HepG2 (cell line): ENCODE data around the gene CACNA2D3.

Experiments used
- SRSF4 ChIP-seq: fragments of 200-400 bp; formaldehyde crosslinking; IDR thresholded peaks from one replicate; pipeline ENCODE4 v1.6.1; 2018; ENCODE audit warnings: mild to moderate bottlenecking, low read depth, low read length, moderate library complexity; ENCODE audit not compliant: poor library complexity, severe bottlenecking
- ZNF768 ChIP-seq: sonication (generic); formaldehyde crosslinking; IDR thresholded peaks from 2 replicates; pipeline ENCODE4 v1.4.0; 2020; ENCODE audit warnings: missing genetic modification reagents
- TF ChIP-seq, protein P1 (sequence below): sonication (generic); formaldehyde crosslinking; IDR thresholded peaks from 2 replicates; pipeline ENCODE4 v1.4.0; 2020; ENCODE audit warnings: missing genetic modification reagents
- TF ChIP-seq, protein P2 (sequence below): sonication (generic); formaldehyde crosslinking; IDR thresholded peaks from 2 replicates; pipeline ENCODE4 v1.5.0; 2020; ENCODE audit warnings: mild to moderate bottlenecking, missing genetic modification reagents, moderate library complexity

DNA sequence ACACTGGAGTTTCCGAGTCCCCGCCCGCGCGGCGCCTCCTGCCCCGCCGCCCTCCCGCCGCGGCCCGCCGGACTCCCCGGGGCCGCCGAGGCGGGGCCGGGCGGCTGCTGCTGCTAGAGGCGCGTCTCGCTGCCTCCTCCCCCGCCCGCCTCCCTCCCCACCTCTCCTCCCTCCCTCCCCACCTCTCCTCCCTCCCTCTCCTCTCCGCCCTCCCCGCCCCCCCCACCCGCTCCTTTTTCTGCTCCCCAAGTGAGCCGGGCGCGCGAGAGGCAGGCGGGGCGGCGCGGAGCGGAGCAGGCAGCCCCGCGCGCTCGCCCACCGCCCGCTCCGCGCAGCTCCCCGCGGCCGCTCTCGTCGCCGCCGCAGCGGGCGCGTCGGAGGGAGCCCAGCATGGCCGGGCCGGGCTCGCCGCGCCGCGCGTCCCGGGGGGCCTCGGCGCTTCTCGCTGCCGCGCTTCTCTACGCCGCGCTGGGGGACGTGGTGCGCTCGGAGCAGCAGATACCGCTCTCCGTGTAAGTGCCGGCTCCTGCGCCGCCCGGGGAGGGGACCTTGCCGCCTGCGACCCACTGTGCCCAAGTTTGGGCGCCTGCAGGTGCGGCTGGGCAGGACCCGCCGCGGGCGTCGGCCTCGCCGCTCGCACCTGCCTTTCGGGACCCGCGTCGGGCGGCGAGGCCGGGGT is at the start of gene CACNA2D3:
- no peak for TF ChIP-seq SRSF4
- TF ChIP-seq, protein P1, sequence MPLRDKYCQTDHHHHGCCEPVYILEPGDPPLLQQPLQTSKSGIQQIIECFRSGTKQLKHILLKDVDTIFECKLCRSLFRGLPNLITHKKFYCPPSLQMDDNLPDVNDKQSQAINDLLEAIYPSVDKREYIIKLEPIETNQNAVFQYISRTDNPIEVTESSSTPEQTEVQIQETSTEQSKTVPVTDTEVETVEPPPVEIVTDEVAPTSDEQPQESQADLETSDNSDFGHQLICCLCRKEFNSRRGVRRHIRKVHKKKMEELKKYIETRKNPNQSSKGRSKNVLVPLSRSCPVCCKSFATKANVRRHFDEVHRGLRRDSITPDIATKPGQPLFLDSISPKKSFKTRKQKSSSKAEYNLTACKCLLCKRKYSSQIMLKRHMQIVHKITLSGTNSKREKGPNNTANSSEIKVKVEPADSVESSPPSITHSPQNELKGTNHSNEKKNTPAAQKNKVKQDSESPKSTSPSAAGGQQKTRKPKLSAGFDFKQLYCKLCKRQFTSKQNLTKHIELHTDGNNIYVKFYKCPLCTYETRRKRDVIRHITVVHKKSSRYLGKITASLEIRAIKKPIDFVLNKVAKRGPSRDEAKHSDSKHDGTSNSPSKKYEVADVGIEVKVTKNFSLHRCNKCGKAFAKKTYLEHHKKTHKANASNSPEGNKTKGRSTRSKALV (CRISPR knock-in tag) = no peak
- TF ChIP-seq ZNF768 = no peak
- TF ChIP-seq, protein P2, sequence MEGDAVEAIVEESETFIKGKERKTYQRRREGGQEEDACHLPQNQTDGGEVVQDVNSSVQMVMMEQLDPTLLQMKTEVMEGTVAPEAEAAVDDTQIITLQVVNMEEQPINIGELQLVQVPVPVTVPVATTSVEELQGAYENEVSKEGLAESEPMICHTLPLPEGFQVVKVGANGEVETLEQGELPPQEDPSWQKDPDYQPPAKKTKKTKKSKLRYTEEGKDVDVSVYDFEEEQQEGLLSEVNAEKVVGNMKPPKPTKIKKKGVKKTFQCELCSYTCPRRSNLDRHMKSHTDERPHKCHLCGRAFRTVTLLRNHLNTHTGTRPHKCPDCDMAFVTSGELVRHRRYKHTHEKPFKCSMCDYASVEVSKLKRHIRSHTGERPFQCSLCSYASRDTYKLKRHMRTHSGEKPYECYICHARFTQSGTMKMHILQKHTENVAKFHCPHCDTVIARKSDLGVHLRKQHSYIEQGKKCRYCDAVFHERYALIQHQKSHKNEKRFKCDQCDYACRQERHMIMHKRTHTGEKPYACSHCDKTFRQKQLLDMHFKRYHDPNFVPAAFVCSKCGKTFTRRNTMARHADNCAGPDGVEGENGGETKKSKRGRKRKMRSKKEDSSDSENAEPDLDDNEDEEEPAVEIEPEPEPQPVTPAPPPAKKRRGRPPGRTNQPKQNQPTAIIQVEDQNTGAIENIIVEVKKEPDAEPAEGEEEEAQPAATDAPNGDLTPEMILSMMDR (CRISPR knock-in tag) = no peak
